ENCODE results near the gene INPP5A. TPM values are rescaled to one million over a fixed set of nuclear protein-coding genes. Genes with fewer than 3 reads are reported as not detected.

INPP5A gene
- total and polyA plus RNA-seq, 10 of the 15 experiments (the other 5 are each of a cell fraction or from before 2014, with no cell fraction given) = 0.52 to 15.0 (median 6.3) TPM

GRCh38 chr10:132679217-132679595 lies 141.6 kb downstream of the INPP5A start (continued):
- no peak for TF ChIP-seq REST (IDR thresholded peaks at IDR 0.05; ENCODE audit: low read depth, low read length)
- TF ChIP-seq USF1 (IDR thresholded peaks at IDR 0.05; ENCODE audit: borderline replicate concordance, extremely low read length, insufficient read depth, low read depth, low read length) = no peak
- TF ChIP-seq ZNF274 (IDR thresholded peaks at IDR 0.05; ENCODE audit: insufficient read depth, insufficient read length) = no peak
- TF ChIP-seq STAT1 (conservative IDR thresholded peaks at IDR 0.05) = no peak
- TF ChIP-seq RUNX3 (IDR thresholded peaks at IDR 0.05; ENCODE audit: low read length) = no peak
- TF ChIP-seq MTA2 (IDR thresholded peaks at IDR 0.05; ENCODE audit: low read depth) = no peak
- TF ChIP-seq TCF12 (IDR thresholded peaks at IDR 0.05; ENCODE audit: low read depth, low read length) = no peak
- TF ChIP-seq HSF1 (IDR thresholded peaks at IDR 0.05; ENCODE audit: low read depth, low read length) = no peak
- TF ChIP-seq IRF5 (IDR thresholded peaks at IDR 0.05; ENCODE audit: borderline replicate concordance) = no peak
- no peak for TF ChIP-seq RAD21 (IDR thresholded peaks at IDR 0.05; ENCODE audit: insufficient read depth, low read depth, low read length)
- TF ChIP-seq YY1 (IDR thresholded peaks at IDR 0.05; ENCODE audit: low read depth, low read length) = no peak
- no peak for TF ChIP-seq MEF2A (IDR thresholded peaks at IDR 0.05; ENCODE audit: insufficient read depth, low read depth, low read length)
- TF ChIP-seq CTCF (IDR thresholded peaks at IDR 0.05 in 2 of 3, conservative IDR thresholded peaks at IDR 0.05 in 1 of 3; ENCODE audit: control insufficient read depth in 2 of 3, extremely low read depth in 1 of 3, insufficient read depth in 1 of 3, low read depth in 3 of 3, low read length in 3 of 3) = no peak

Measured in GM12878 (cell line).